OCI-LY1 (cell line): ENCODE results near the gene CD209.

Experiments
- H2AFZ ChIP-seq: fragments of 200-600 bp; sonication (generic), shearing (Covaris generic); 2 replicates; pipeline ENCODE4 v1.6.0; 2014; ENCODE audit warnings: antibody characterized with exemption, mild to moderate bottlenecking, low read length
- H3F3A ChIP-seq: fragments of 200-600 bp; sonication (generic), shearing (Covaris generic); 2 replicates; pipeline ENCODE4 v1.6.0; 2014; ENCODE audit warnings: mild to moderate bottlenecking, antibody characterized with exemption, low read length, moderate library complexity; ENCODE audit not compliant: insufficient read depth
- H3K27ac ChIP-seq: fragments of 200-600 bp; sonication (generic); 2 replicates; pipeline ENCODE4 v1.5.1; 2014; ENCODE audit warnings: low read length, mixed run types, mild to moderate bottlenecking, low read depth; ENCODE audit not compliant: poor library complexity, severe bottlenecking
- H3K27me3 ChIP-seq: fragments of 200-600 bp; sonication (generic); 2 replicates; pipeline ENCODE4 v1.6.0; 2014; ENCODE audit warnings: antibody characterized with exemption, mild to moderate bottlenecking, low read length, moderate library complexity; ENCODE audit not compliant: insufficient read depth
- H3K36me3 ChIP-seq: fragments of 200-600 bp; sonication (generic); 2 replicates; pipeline ENCODE4 v1.6.1; 2014; ENCODE audit warnings: mild to moderate bottlenecking, antibody characterized with exemption, low read length, moderate library complexity, mixed read lengths; ENCODE audit not compliant: insufficient read depth
- H3K4me1 ChIP-seq: fragments of 200-600 bp; sonication (generic); 2 replicates; pipeline ENCODE4 v1.5.1; 2014; ENCODE audit warnings: mild to moderate bottlenecking, low read length, moderate library complexity; ENCODE audit not compliant: insufficient read depth, severe bottlenecking
- H3K4me2 ChIP-seq: fragments of 200-600 bp; sonication (generic), shearing (Covaris generic); 2 replicates; pipeline ENCODE4 v1.6.1; 2014; ENCODE audit warnings: low read length
- H3K4me3 ChIP-seq: fragments of 200-600 bp; sonication (generic); 2 replicates; pipeline ENCODE4 v1.5.1; 2014; ENCODE audit warnings: low read length, low read depth, mild to moderate bottlenecking, mixed read lengths; ENCODE audit not compliant: poor library complexity, severe bottlenecking
- H3K79me2 ChIP-seq: fragments of 200-600 bp; shearing (Covaris generic); 2 replicates; pipeline ENCODE4 v1.6.1; 2016; ENCODE audit warnings: mixed run types, low read length, mixed read lengths; ENCODE audit not compliant: insufficient read depth
- H3K9ac ChIP-seq: fragments of 200-600 bp; sonication (generic), shearing (Covaris generic); 2 replicates; pipeline ENCODE4 v1.6.1; 2014; ENCODE audit warnings: mild to moderate bottlenecking, low read length, mixed read lengths
- H3K9me2 ChIP-seq: fragments of 200-600 bp; sonication (generic), shearing (Covaris generic); 2 replicates; pipeline ENCODE4 v1.6.1; 2014; ENCODE audit warnings: low read depth, mild to moderate bottlenecking, low read length, mixed read lengths
- H3K9me3 ChIP-seq: fragments of 200-600 bp; shearing (Covaris generic); 2 replicates; pipeline ENCODE4 v1.6.1; 2014; ENCODE audit warnings: low read length, mixed read lengths
- H4K20me1 ChIP-seq: fragments of 200-600 bp; sonication (generic), shearing (Covaris generic); 2 replicates; pipeline ENCODE4 v1.6.0; 2016; ENCODE audit warnings: mild to moderate bottlenecking, low read length; ENCODE audit not compliant: insufficient read depth
- EZH2 ChIP-seq: fragments of 200-600 bp; sonication (generic), shearing (Covaris generic); IDR thresholded peaks from 2 replicates; pipeline ENCODE4 v1.8.0; 2017; ENCODE audit warnings: borderline replicate concordance, mixed run types, mild to moderate bottlenecking, antibody characterized with exemption, low read length, moderate library complexity, mixed read lengths
- TF ChIP-seq, protein P1 (sequence below): fragments of 200-600 bp; sonication (generic), shearing (Covaris generic); IDR thresholded peaks from 2 replicates; pipeline ENCODE4 v1.5.1; 2017; ENCODE audit warnings: mild to moderate bottlenecking, antibody characterized with exemption, low read length, moderate library complexity, mixed read lengths

CD209 gene

DNA sequence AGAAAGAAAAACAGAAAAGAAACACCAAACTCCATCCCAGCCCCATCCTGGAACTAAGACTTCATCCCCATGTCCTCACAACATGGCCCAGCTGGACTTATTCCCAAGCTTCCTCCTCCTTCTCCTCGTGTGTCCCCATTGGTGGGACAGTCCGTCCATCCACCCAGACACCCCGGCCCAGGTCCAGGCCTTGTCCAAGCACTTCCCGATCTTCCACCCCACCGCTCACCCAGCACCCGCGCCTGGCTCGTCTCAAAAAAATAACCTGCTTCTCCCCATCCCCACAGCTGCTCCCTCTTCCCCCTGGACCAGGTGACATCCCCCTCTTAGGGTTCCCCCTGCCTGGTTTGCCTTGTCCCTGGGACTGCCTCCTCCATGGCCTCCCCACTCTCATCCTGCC lies 44.0 kb downstream of the CD209 start:
- no peaks in the 10 kb centered on the region for H3K9me3 ChIP-seq
- no peaks in the 10 kb centered on the region for H3K27me3 ChIP-seq
- H3K4me1 ChIP-seq = no peaks in the 10 kb centered on the region
- no peaks in the 10 kb centered on the region for H3K9me2 ChIP-seq
- no peaks in the 10 kb centered on the region for H3F3A ChIP-seq
- H3K36me3 ChIP-seq = no peaks in the 10 kb centered on the region
- H3K79me2 ChIP-seq = no peaks in the 10 kb centered on the region
- no peak overlapping the region for H3K4me3 ChIP-seq
- H2AFZ ChIP-seq = no peak overlapping the region
- no peak overlapping the region for H3K9ac ChIP-seq
- TF ChIP-seq, protein P1, sequence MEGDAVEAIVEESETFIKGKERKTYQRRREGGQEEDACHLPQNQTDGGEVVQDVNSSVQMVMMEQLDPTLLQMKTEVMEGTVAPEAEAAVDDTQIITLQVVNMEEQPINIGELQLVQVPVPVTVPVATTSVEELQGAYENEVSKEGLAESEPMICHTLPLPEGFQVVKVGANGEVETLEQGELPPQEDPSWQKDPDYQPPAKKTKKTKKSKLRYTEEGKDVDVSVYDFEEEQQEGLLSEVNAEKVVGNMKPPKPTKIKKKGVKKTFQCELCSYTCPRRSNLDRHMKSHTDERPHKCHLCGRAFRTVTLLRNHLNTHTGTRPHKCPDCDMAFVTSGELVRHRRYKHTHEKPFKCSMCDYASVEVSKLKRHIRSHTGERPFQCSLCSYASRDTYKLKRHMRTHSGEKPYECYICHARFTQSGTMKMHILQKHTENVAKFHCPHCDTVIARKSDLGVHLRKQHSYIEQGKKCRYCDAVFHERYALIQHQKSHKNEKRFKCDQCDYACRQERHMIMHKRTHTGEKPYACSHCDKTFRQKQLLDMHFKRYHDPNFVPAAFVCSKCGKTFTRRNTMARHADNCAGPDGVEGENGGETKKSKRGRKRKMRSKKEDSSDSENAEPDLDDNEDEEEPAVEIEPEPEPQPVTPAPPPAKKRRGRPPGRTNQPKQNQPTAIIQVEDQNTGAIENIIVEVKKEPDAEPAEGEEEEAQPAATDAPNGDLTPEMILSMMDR = no peak
- TF ChIP-seq EZH2 = no peak
- H3K4me2 ChIP-seq = no peak overlapping the region
- H4K20me1 ChIP-seq = no peaks in the 10 kb centered on the region
- no peak overlapping the region for H3K27ac ChIP-seq

DNA sequence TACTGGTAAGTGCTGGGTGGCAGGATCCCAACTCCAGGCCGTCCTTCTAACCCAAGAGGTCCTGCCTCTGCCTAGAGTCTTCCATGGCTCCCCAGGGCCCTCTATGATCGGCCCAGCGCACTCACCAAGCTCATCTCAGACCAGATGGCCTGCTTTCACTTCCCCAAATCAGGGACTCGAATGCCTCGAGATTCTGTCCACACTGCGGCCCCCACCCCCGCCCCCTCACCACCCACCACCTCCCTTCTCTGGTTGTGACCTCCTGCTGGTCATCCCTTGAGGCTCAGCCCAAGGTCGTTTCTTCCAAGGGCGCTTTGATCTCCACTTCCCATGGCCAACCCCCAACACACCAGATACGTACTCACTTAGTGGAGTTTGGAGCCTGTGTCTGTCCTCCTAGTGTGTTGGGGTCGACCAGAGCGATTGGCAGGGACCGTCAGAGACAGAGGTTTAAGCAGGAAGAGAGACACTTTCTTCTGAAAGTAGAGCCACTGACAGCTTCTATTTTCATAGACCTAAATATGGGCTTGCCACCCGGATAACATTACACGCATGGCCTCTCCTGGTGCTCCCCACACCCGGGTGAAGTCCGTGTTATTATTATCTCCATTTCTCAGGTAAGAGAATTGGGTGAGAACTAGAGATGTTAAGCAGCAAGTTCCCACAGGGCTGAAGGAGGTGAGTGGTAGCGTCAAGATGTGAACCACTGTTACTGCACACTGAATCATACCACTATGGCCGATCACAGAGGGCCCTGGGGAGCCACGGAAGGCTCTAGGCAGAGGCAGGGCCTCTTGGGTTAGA lies 45.5 kb downstream of the CD209 start, which contains the start of gene FCER2:
FCER2 (minus strand) TSS at position 478 of the 804 bp plus-strand sequence. CDS start 2,371 bp downstream, outside the sequence.
- Histone ChIP-seq H4K20me1 (no peaks in the 10 kb centered on the region), H3K27me3 (peaks cover 6% of the 10 kb centered on the region; the same call in 1 of the 2 replicates), H3F3A (no peaks in the 10 kb centered on the region), H3K4me2 (no peak within 1 kb of the TSS), H3K9ac (no peak within 1 kb of the TSS), H3K27ac (no peak within 1 kb of the TSS), H3K4me1 (no peaks in the 10 kb centered on the region), H3K36me3 (no peaks in the 10 kb centered on the region), H3K4me3 (no peak within 1 kb of the TSS), H2AFZ (no peak within 1 kb of the TSS), H3K79me2 (no peaks in the 10 kb centered on the region), H3K9me3 (no peaks in the 10 kb centered on the region), H3K9me2 (no peaks in the 10 kb centered on the region)
- no peak for TF ChIP-seq EZH2
- TF ChIP-seq, protein P1 = no peak

DNA sequence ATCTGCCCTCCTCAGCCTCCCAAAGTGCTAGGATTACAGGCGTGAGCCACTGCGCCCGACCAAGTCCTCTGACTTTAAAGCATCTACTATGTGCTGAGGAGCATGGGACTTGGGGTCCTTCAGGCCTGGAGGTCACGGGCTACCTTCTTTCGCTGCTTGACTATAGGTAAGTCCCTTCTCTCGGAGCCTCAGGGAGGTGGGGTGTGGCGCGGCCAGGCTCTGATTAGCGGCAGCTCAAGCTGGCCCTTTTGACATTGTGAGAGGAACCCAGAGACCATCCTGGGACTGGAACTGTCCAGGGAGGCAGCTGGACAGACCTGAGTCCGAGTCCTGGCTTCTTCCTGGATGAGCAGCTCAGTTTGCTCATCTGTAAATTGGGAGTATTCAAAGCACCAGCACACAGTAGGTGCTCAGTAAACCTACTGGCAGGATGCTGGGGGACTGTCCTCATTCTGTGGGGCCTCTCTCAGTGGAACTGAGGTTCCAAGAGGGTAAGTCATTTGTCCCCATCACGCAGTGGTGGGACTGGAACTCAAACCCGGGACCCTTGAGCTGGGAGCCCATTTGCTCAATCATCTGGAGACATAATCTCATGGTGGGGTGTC lies 46.2 kb downstream of the CD209 start:
- Histone ChIP-seq H3K4me3 (no peak overlapping the region), H3K4me2 (no peak overlapping the region), H3K79me2 (no peaks in the 10 kb centered on the region), H4K20me1 (no peaks in the 10 kb centered on the region), H3K4me1 (no peaks in the 10 kb centered on the region), H3F3A (no peaks in the 10 kb centered on the region), H3K9me2 (no peaks in the 10 kb centered on the region), H2AFZ (no peak overlapping the region), H3K9ac (no peak overlapping the region), H3K27ac (no peak overlapping the region), H3K9me3 (no peaks in the 10 kb centered on the region), H3K27me3 (peaks cover 6% of the 10 kb centered on the region; the same call in 1 of the 2 replicates), H3K36me3 (no peaks in the 10 kb centered on the region)
- no peak for TF ChIP-seq EZH2
- TF ChIP-seq, protein P1 = no peak
